Activated naive CD8-positive, alpha-beta T cell (primary cell): Measurements from ENCODE around the gene IGFL4.

Experiments
- H3K27ac Mint-ChIP-seq: one replicate; pipeline ENCODE4 v1.8.0; 2021; ENCODE audit warnings: mixed read lengths
- H3K27me3 Mint-ChIP-seq: one replicate; pipeline ENCODE4 v1.8.0; 2021; ENCODE audit warnings: mixed read lengths
- H3K36me3 Mint-ChIP-seq: one replicate; pipeline ENCODE4 v1.8.0; 2021; ENCODE audit warnings: mixed read lengths
- H3K4me1 Mint-ChIP-seq: one replicate; pipeline ENCODE4 v1.8.0; 2021; ENCODE audit warnings: low read depth, mixed read lengths
- H3K4me3 Mint-ChIP-seq: one replicate; pipeline ENCODE4 v1.8.0; 2021; ENCODE audit warnings: mild to moderate bottlenecking, mixed read lengths
- H3K9me3 Mint-ChIP-seq: one replicate; pipeline ENCODE4 v1.8.0; 2021; ENCODE audit warnings: low read depth, mixed read lengths

IGFL4 gene

DNA sequence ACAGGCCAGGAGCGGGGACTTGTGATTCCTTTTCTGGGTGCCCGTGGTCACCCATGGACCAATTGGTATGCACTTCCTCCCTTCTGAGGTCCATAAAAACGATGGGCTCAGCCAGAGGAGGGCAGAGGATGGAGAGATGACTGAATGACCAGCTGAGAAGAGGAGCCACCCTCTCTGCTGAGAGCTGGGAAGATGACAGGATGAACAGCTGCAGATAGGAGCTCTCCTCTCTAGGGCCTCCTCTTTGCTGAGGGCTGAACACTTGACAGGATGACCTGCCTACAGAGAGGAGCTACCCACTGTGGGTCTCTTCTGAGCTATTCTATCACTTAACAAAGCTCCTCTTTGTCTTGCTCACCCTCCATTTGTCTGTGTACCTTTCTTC is 4.1 kb downstream of the IGFL4 start:
- Mint-ChIP-seq H3K27me3 (peaks cover 11% of the 10 kb centered on the region), H3K4me3 (no peak overlapping the region), H3K4me1 (no peaks in the 10 kb centered on the region), H3K27ac (no peak overlapping the region), H3K36me3 (peaks cover 5% of the 10 kb centered on the region), H3K9me3 (no peaks in the 10 kb centered on the region)

DNA sequence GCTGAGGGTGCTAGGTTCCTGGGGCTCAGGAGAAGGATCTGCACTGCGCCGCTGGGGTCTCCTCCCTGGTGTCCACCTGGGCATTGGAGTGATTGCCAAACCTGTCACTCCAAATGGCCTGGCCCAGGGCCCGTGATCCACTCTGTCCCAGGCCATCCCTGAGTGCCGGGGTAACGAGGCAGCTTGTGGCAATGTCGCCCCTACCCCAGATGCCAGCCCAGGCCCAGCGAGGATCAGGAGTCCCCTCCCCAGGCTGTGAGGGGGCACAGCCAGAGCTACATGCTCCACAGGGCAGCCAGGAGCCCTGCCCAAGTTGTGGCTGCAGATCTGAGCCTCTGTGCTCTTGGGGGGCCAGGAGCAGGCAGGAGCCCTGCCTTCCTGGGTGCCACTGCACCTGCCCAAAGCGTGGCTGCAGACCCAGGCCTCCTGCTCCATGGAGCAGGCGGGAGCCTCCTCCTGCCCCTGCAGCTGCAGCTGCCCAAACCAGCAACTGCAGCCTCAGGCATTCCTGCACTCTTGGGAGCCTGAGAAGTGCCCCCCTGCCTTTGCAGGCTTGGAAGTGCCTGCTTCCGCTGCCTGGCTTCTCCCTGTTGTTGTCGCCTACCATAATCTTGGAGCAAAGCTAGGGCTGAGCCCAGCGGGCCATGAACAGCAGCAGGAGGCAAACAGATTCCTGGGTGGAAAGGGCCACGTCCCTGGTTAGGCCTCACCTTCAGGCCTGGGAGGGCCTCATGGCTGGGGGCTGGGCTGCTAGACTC is 4.6 kb downstream of the IGFL4 start:
- Mint-ChIP-seq H3K4me3 (no peak overlapping the region), H3K4me1 (no peaks in the 10 kb centered on the region)

DNA sequence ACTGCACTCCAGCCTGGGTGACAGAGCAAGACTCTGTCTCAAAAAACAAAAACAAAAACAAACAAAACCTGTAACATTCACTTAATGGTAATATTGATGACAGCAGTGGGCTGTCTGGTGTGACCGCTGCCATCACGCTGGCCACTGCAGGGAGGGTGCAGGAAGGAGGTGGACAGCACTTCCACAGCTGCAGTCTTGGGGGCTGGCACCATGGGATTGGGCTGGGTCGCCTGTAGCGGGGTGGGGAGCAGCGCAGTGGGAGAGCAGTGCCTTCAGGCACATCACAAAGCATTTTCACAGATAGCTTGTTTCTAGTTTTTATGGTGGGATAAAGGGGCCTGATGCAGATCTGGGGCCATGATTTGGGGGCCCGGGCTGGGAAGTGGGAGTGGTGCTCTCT is 5.3 kb downstream of the IGFL4 start:
- Mint-ChIP-seq H3K4me1 (no peaks in the 10 kb centered on the region), H3K27ac (no peak overlapping the region), H3K9me3 (no peaks in the 10 kb centered on the region), H3K27me3 (peaks cover 4% of the 10 kb centered on the region), H3K4me3 (no peak overlapping the region), H3K36me3 (peaks cover 2% of the 10 kb centered on the region)

More for the DNA sequence above, 4.6 kb downstream of the IGFL4 start:
- Mint-ChIP-seq H3K27ac (no peak overlapping the region), H3K9me3 (no peaks in the 10 kb centered on the region), H3K27me3 (peaks cover 9% of the 10 kb centered on the region), H3K36me3 (peaks cover 5% of the 10 kb centered on the region)

DNA sequence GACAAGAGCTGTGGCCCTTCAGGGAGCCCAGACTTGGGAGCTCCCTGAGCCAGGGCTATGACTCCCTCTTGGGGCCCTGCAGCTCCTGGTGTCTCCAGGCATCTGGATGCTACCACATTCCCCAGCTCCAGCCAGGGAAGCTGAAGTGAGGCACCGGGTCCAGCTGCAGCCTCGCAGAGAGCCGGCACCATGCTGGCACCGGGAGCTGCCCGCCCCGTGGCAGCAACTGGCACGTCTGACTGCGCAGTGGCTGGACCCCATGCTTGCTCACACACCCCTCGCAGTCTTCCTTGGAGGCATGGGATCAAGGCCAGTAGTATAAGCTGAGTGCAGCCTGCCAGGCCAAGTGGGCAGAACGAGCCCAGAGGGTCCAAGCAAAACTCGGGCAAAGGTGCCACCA is 7.4 kb downstream of the IGFL4 start:
- peaks cover 6% of the 10 kb centered on the region for H3K27me3 Mint-ChIP-seq
- H3K4me1 Mint-ChIP-seq = peaks cover 2% of the 10 kb centered on the region
- H3K27ac Mint-ChIP-seq = no peak overlapping the region
- H3K36me3 Mint-ChIP-seq = peaks cover 2% of the 10 kb centered on the region
- H3K4me3 Mint-ChIP-seq = no peak overlapping the region
- H3K9me3 Mint-ChIP-seq = no peaks in the 10 kb centered on the region

DNA sequence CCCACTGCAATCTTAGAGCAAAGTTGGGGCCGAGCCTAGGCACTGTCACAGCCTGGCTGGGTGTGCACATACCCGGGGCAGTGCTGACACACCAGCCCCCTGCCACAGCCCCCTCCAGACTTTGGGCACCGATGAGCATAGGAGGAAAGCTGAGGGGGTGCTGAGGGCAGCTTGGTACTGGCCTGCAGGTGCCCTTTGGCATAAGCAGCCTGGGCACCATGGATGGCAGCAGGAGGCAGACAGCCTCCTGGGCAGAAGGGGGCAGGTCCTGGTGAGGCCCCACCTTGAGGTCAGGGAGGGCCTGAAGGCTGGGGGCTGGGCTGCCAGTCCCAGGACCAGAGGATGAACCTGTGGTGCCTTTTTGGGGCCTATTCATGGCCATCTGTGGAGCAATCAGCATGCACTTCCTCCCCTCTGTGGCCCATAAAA is 8.2 kb downstream of the IGFL4 start:
- Mint-ChIP-seq H3K36me3 (peaks cover 2% of the 10 kb centered on the region), H3K9me3 (no peaks in the 10 kb centered on the region), H3K27ac (no peak overlapping the region), H3K4me1 (peaks cover 2% of the 10 kb centered on the region), H3K4me3 (no peak overlapping the region), H3K27me3 (peaks cover 6% of the 10 kb centered on the region)

DNA sequence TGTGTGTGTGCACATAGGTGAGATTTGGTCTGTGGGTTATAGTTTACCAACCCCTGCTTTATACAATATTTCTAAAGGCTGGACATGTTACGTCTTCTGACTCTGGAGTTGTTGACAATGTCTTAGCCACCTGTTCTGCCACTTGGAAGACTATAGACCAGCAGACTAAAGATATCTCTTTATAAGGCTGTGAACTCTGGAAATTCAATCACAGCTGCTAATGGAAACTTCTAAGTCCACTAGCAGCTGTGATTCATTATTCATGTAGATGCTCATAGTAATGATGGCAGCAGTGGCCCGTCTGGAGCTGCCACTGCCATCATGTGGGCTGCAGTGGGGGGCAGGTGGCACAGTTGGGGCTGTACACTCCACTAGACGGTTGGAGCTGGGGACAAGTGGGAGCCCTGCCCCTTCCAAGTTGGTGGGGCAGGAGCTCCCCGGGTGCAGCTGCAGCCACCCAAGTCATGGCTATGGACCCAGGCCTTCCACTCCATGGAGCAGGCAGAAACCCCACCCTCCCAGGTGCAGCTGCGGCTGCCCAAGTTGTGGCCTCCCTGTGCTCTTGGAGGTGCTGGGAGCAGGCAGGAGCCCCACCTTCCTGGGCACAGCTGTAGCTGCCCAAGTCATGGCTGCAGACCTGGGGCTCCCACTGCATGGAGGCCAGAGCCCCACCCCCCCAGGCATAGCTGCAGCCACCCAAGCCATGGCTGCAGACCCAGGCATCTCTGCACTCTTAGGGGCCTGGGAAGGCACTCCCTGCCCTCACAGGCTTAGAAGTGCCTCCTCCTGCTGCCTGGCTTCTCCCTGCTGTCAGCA is 8.8 kb downstream of the IGFL4 start:
- Mint-ChIP-seq H3K4me3 (no peak overlapping the region), H3K27me3 (peaks cover 6% of the 10 kb centered on the region), H3K36me3 (peaks cover 2% of the 10 kb centered on the region), H3K27ac (no peak overlapping the region), H3K4me1 (peaks cover 2% of the 10 kb centered on the region), H3K9me3 (no peaks in the 10 kb centered on the region)

DNA sequence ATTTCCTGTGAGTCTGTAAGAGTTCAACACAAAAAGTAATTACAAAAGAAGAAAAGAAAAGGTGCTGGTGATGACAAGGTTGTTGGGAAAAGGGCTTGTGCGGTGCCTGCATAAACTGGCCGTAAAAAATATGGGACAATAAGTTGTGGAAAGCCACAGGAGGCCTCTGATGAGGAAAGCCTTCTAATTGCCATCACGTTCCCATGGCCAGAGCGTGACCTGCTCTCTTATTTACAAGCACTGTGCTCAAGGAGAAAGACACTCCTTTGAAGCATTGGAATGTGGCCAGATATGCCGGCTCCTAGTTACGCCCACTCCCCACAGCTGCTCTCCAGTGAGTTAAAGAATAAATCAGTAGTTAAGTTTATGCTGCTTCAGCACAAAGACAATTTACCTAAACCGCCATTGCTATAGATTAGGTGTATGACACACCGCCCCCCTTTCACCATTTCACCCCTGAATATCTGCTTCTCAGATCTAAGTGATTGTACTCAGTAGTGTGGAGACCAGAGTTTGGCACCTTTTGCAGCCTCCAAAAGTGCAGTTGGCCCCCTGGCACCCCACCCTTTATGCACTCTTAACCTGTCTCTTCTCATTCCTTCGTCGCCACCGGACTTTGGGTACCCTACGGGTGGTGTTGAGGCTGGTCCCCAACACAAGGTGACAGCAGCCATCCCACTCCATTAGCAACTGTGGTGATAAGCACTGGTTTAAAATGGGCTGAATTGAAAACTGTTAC is 9.8 kb downstream of the IGFL4 start:
- Mint-ChIP-seq H3K27ac (no peak overlapping the region), H3K9me3 (peaks cover 2% of the 10 kb centered on the region), H3K4me1 (peaks cover 12% of the 10 kb centered on the region), H3K27me3 (peaks cover 6% of the 10 kb centered on the region), H3K4me3 (no peak overlapping the region), H3K36me3 (peaks cover 4% of the 10 kb centered on the region)

DNA sequence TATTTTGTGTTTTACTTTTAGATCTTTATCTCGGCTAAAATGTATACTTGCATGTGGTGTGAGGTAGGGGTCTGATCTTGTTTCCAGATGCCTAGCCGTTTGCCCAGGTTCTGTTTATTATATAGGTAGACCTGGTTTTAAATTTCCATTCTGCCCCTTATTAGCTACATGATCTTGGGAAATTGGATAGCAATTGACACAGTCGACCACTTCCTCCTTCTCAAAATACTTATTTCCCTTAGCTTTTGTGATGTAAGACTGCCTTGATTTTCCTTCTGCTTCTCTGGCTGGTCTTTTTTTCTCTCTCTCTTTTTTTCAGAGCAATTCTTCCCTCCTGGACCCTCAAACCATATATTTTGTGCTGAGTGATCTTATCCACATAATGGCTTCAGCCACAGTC is 15.0 kb downstream of the IGFL4 start:
- H3K27ac Mint-ChIP-seq = no peak overlapping the region
- peaks cover 20% of the 10 kb centered on the region for H3K4me1 Mint-ChIP-seq
- peaks cover 4% of the 10 kb centered on the region for H3K9me3 Mint-ChIP-seq
- H3K36me3 Mint-ChIP-seq = peaks cover 2% of the 10 kb centered on the region
- H3K4me3 Mint-ChIP-seq = no peak overlapping the region
- peaks cover 13% of the 10 kb centered on the region for H3K27me3 Mint-ChIP-seq

DNA sequence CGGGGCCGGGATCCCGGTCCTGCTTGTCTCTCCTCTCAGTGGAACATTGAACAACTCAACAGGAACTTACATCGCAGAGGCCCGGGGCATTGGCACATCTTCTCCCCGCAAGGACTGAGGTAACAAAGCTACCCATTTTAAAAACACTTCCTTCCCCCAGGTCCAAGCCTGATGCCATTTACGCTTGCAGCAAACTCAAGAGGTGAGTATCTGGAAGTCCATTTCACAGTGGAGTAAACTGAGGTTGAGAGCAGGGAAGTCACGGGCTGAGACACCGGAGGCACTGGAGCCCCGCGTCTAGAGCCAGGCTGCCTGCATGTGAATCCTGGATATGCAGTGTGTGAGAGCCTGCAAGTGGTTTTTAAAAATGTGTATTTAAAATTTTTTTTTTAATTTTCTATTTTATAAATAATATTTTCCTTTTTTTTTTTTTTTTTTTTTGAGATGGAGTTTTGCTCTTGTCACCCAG is 17.5 kb downstream of the IGFL4 start:
- H3K27ac Mint-ChIP-seq = no peak overlapping the region
- H3K27me3 Mint-ChIP-seq = peaks cover 9% of the 10 kb centered on the region
- H3K4me3 Mint-ChIP-seq = no peak overlapping the region
- H3K9me3 Mint-ChIP-seq = peaks cover 4% of the 10 kb centered on the region
- H3K4me1 Mint-ChIP-seq = peaks cover 18% of the 10 kb centered on the region
- peaks cover 2% of the 10 kb centered on the region for H3K36me3 Mint-ChIP-seq

DNA sequence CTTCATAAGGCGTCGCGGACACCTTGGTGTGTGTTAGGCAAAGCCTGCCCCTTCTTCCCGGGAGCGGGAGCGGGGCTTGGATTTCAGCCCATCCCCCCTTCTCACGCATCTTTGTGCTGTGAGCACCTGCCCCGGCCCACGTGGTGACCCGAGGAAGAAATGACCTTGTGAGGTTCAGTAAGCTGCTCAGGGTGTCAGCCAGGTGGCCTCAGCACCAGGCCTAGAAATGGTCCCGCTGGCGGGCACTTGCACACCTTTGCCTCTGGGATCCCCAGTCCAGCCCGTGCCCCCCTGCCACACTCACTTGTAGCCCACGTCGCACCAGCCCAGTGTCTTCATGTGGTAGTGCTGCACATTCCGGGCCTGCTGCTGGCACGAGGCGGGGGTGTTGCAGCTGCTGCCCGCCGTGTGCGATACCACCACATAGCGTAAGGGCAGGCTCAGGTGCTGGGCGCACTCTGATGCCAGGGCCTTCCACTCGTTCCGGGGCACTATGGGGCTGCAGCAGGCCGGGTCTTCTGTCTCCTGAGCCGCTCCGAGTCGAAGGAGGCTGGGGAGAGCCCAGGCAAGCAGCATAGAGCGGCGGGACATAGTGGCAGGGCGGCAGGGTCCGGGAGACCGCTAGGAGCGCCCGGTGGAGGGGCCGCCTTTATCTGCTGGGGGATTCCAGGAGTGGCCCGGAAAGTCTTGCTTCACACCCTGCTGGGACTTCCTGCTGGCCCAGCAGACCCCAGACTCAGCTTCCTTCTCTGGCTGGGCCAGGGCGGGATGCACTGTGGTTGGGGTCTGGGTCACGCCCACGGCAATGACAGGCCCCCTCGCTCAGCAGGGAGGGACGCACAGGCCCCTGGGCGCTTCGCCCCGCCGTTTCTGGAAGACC is 18.1 kb downstream of the IGFL4 start, which contains the start of gene PGLYRP1:
Gene PGLYRP1, minus strand, starts transcription at position 623 of the 880 bp plus-strand sequence. Its CDS starts 32 bp downstream, at position 591.
- Mint-ChIP-seq H3K9me3 (peaks cover 4% of the 10 kb centered on the region), H3K27me3 (peaks cover 9% of the 10 kb centered on the region), H3K4me3 (no peak within 1 kb of the TSS), H3K27ac (no peak within 1 kb of the TSS), H3K36me3 (peaks cover 2% of the 10 kb centered on the region), H3K4me1 (peaks cover 18% of the 10 kb centered on the region)

DNA sequence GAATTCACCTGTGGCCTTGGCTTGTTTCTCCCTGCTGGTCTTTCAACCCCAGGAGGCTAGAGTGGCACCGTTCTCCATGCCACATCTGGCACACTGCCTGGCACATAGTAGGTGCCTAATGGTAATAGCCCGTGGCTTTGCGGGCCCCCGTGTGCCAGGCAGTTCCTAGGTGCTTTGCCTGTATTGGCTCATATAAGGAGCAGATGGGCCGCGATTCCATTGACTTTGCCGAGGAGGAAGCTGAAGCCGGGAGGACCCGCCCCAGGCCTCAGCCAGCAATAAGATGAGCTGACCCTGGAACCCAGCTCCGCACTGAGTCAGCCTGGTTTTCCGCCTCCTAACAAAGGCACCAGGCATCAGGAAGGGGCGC is 18.8 kb downstream of the IGFL4 start:
- peaks cover 4% of the 10 kb centered on the region for H3K9me3 Mint-ChIP-seq
- H3K27ac Mint-ChIP-seq = no peak overlapping the region
- peaks cover 2% of the 10 kb centered on the region for H3K36me3 Mint-ChIP-seq
- H3K4me1 Mint-ChIP-seq = peaks cover 18% of the 10 kb centered on the region
- H3K4me3 Mint-ChIP-seq = no peak overlapping the region
- H3K27me3 Mint-ChIP-seq = peaks cover 9% of the 10 kb centered on the region

DNA sequence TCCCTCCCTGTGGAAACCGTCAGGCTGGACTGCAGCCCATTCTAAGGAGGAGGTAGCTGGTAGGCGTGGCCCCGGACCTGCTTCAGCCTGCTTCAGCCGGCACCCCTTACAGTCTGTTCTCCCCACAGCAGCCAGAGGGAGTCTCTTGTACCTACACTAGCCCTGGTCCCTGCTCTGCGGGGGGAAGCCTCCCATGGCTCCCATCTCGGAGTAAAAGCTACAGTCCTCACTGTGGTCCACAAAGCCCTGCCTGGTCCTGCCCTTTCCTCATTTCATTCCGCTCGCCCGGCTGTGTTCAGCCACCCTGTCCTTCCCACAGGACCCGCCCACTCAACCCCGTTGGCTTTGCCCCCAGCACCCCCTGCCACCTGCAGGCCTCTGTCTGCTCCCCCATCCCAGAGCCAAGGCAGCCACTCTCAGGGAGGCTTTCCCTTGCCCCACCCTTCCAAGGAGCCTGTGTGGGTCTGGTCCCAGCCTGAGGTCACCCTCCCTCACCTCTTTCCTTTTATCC is 19.2 kb downstream of the IGFL4 start:
- H3K4me3 Mint-ChIP-seq = no peak overlapping the region
- peaks cover 1% of the 10 kb centered on the region for H3K36me3 Mint-ChIP-seq
- peaks cover 9% of the 10 kb centered on the region for H3K27me3 Mint-ChIP-seq
- peaks cover 4% of the 10 kb centered on the region for H3K9me3 Mint-ChIP-seq
- H3K4me1 Mint-ChIP-seq = peaks cover 17% of the 10 kb centered on the region
- H3K27ac Mint-ChIP-seq = no peak overlapping the region

DNA sequence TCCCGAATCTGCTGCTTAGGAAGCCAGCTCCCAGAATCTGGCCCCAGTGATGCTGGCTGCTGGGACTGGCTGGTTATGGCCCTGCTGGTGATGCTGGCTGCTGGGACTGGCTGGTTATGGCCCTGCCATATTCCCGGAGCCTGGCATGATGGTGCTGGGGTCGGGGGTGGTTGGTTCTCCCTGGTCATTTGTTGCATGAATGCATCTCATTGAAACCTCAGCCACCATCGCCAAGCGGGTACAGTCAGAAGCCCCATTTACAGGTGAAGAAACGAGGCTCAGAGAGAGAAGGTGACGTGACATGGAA is 20.0 kb downstream of the IGFL4 start:
- no peak overlapping the region for H3K27ac Mint-ChIP-seq
- H3K36me3 Mint-ChIP-seq = no peaks in the 10 kb centered on the region
- H3K4me3 Mint-ChIP-seq = no peak overlapping the region
- no peaks in the 10 kb centered on the region for H3K9me3 Mint-ChIP-seq
- peaks cover 9% of the 10 kb centered on the region for H3K27me3 Mint-ChIP-seq
- peaks cover 13% of the 10 kb centered on the region for H3K4me1 Mint-ChIP-seq

DNA sequence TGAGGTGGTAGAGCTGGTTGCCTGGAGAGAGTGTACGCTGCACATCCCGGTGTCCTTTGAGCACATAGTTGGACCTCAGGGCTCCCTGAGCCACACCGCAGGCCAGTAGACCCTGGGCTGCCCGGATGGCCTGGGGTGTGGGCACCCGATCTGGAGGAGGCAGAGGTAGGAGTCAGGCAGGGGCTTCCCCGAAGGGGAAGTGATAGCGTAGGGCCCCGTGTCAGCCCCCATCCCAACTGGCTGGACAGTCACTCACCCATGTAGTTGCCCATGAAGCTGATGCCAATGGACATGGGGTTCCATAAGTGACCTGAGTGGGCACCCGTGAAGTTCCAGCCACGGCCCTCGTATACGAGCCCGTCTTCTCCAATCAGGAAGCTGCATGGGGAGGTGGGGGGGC is 21.5 kb downstream of the IGFL4 start:
- no peak overlapping the region for H3K4me3 Mint-ChIP-seq
- H3K4me1 Mint-ChIP-seq = peaks cover 18% of the 10 kb centered on the region
- H3K36me3 Mint-ChIP-seq = peaks cover 2% of the 10 kb centered on the region
- no peaks in the 10 kb centered on the region for H3K9me3 Mint-ChIP-seq
- peaks cover 15% of the 10 kb centered on the region for H3K27me3 Mint-ChIP-seq
- H3K27ac Mint-ChIP-seq = no peak overlapping the region
